ENCODE measurements around the gene MYLK3. TPM values are rescaled to one million over a fixed set of nuclear protein-coding genes. Genes with fewer than 3 reads are reported as not detected.

Gene MYLK3
- total RNA-seq, 2 experiments from 2014 or later = 0.38 TPM; not detected in 1

DNA sequence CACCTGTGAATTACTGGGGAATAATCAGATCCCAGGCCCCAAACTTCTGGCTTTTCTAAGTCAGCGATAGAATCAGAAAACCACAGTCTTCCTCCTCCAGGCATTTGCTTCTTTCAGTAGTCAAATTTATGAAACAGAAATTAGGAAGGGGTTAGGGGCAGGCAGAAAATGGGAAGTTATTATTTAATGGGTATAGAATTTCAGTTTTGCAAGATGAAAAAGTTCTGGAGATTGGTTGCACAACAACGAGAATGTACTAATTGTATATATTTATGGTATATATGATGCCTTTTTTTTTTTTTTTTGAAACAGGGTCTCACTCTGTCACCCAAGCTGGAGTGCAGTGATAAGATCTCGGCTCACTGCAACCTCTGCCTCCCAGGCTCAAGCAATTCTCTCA, 35.2 kb downstream of the MYLK3 start:
- intact Hi-C loops (cut with DNase I, micrococcal nuclease) = no loop called here
- peaks cover 2% of the 10 kb centered on the region for H3K4me1 ChIP-seq (ENCODE audit: insufficient read depth, low read length)
- no peaks in the 10 kb centered on the region for H3K27me3 ChIP-seq (ENCODE audit: control insufficient read depth in 1 of 2, insufficient read depth in 2 of 2, low read length in 2 of 2)
- DNase-seq = no peak
- POLR2A ChIA-PET = no interaction called here
- no peak overlapping the region for H3K27ac Mint-ChIP-seq
- no peak overlapping the region for H3K4me3 ChIP-seq (ENCODE audit: low read length)
- no peaks in the 10 kb centered on the region for H3K9me3 ChIP-seq (ENCODE audit: control insufficient read depth in 1 of 2, insufficient read depth in 1 of 2, low read length in 2 of 2)
- TF ChIP-seq CTCF (IDR thresholded peaks at IDR 0.05) = no peak
- no peaks in the 10 kb centered on the region for H3K27me3 Mint-ChIP-seq
- no peak overlapping the region for H3K4me3 Mint-ChIP-seq
- no peak for ATAC-seq (ENCODE audit: poor library complexity)
- CTCF ChIA-PET = no interaction called here
- H3K9me3 Mint-ChIP-seq = no peaks in the 10 kb centered on the region
- H3K27ac ChIP-seq (ENCODE audit: low read depth in 1 of 2, low read length in 2 of 2) = no peak overlapping the region
- no peaks in the 10 kb centered on the region for H3K36me3 ChIP-seq (ENCODE audit: insufficient read depth, low read length)
- no peaks in the 10 kb centered on the region for H3K36me3 Mint-ChIP-seq (ENCODE audit: low read depth)
- H3K4me1 Mint-ChIP-seq (ENCODE audit: low read depth) = no peaks in the 10 kb centered on the region

DNA sequence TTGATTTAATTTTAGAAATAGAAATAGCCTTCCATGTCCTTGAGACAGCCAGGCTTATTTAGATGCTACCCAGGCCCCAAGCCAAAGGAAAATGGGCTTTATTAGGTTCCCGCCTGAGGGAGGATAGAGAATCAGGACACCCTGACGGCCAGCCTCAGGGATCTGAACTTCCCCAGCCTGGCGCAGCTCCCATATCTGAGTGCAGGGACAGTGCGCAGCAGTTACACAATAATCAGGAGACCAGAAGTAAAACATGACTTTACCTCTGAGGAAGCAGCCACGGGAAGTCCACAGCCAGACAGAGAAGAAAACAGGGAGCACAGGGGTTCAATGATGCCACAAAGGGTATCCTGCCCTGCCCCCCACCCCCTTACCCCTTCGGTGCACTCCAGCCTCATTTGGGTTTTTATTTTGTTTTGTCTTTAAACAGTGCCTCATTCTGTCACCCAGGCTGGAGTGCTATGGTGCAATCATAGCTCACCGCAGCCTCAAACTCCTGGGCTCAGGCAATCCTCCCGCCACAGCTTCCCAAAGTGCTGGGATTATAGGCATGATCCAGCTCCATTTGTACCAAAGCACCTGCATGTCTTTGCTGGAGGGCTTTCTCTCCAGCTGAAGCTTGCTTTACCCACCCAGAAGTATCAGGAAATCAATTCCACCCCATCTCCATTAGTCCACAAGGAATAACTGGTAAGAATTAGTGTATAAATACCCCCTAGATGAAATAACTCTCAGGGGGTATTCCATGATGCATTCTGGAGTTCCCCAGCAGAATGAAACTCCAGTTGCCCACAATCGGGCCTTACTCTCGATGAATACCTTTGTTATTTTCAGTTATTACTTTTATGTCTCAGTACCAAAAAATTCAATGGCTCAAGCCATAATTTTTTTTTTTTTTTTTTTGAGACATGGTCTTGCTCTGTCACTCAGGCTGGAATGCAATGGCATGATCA, 36.8 kb downstream of the MYLK3 start:
- Mint-ChIP-seq H3K4me3 (no peak overlapping the region), H3K27ac (no peak overlapping the region), H3K9me3 (no peaks in the 10 kb centered on the region), H3K36me3 (ENCODE audit: low read depth) (no peaks in the 10 kb centered on the region), H3K4me1 (ENCODE audit: low read depth) (no peaks in the 10 kb centered on the region), H3K27me3 (no peaks in the 10 kb centered on the region)
- ChIA-PET POLR2A (no interaction called here), CTCF (no interaction called here)
- peaks cover 2% of the 10 kb centered on the region for H3K4me1 ChIP-seq (ENCODE audit: insufficient read depth, low read length)
- no peak overlapping the region for H3K4me3 ChIP-seq (ENCODE audit: low read length)
- TF ChIP-seq CTCF (IDR thresholded peaks at IDR 0.05) = no peak
- ATAC-seq (ENCODE audit: poor library complexity) = no peak
- peak in 1 of 14 experiments; percentile 16 for DNase-seq
- H3K36me3 ChIP-seq (ENCODE audit: insufficient read depth, low read length) = no peaks in the 10 kb centered on the region
- intact Hi-C loops (cut with DNase I, micrococcal nuclease) = no loop called here
- H3K9me3 ChIP-seq (ENCODE audit: control insufficient read depth in 1 of 2, insufficient read depth in 1 of 2, low read length in 2 of 2) = no peaks in the 10 kb centered on the region
- H3K27ac ChIP-seq (ENCODE audit: low read depth in 1 of 2, low read length in 2 of 2) = no peak overlapping the region
- no peaks in the 10 kb centered on the region for H3K27me3 ChIP-seq (ENCODE audit: control insufficient read depth in 1 of 2, insufficient read depth in 2 of 2, low read length in 2 of 2)

DNA sequence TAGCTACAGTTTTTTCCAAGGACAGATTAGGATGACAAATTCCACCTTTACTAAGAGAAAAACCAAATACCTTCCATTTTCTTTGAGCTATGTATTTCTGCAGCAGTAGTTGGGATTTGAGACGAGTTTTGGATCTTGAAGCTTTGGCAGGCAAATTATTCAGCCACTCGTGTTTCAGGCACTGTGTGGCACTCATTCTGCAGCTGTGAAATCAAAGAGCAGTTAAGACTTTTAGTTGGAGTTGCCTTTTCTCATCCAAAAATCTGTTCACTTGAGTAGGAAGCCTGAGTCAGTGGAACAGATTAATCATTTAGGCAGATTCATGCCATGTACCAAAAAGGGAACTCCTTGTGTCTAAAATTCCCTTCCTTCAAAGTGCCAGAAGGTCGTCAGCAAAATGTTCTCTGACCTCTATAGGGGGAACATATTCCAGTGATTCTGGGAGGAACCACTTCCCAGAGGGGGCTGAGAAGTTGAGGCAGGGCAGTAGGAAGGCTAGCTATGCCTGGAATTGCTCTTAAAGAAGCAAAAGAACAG, 38.6 kb downstream of the MYLK3 start:
- no peak overlapping the region for H3K27ac ChIP-seq (ENCODE audit: low read depth in 1 of 2, low read length in 2 of 2)
- intact Hi-C loops (cut with DNase I, micrococcal nuclease) = loop anchor here in 1 of 2 experiments (5.0 kb wide), 1 partner anchor 68 kb away; no protein-coding TSS in a partner anchor
- Mint-ChIP-seq H3K4me3 (no peak overlapping the region), H3K27ac (no peak overlapping the region), H3K9me3 (no peaks in the 10 kb centered on the region), H3K4me1 (ENCODE audit: low read depth) (no peaks in the 10 kb centered on the region), H3K27me3 (no peaks in the 10 kb centered on the region), H3K36me3 (ENCODE audit: low read depth) (no peaks in the 10 kb centered on the region)
- ChIA-PET POLR2A (no interaction called here), CTCF (no interaction called here)
- ATAC-seq (ENCODE audit: poor library complexity) = no peak
- peak in 1 of 14 experiments; percentile 22 for DNase-seq
- H3K4me1 ChIP-seq (ENCODE audit: insufficient read depth, low read length) = peaks cover 2% of the 10 kb centered on the region
- H3K27me3 ChIP-seq (ENCODE audit: control insufficient read depth in 1 of 2, insufficient read depth in 2 of 2, low read length in 2 of 2) = no peaks in the 10 kb centered on the region
- H3K9me3 ChIP-seq (ENCODE audit: control insufficient read depth in 1 of 2, insufficient read depth in 1 of 2, low read length in 2 of 2) = no peaks in the 10 kb centered on the region
- H3K36me3 ChIP-seq (ENCODE audit: insufficient read depth, low read length) = no peaks in the 10 kb centered on the region
- no peak for TF ChIP-seq CTCF (IDR thresholded peaks at IDR 0.05)
- H3K4me3 ChIP-seq (ENCODE audit: low read length) = no peak overlapping the region

Data from CD4-positive, alpha-beta T cell (primary cell).